ENCODE results near the gene RNF5. TPM values are rescaled to one million over a fixed set of nuclear protein-coding genes. Genes with fewer than 3 reads are reported as not detected.

The RNF5 gene
- total RNA-seq, 1 donor = 37.6 TPM

DNA sequence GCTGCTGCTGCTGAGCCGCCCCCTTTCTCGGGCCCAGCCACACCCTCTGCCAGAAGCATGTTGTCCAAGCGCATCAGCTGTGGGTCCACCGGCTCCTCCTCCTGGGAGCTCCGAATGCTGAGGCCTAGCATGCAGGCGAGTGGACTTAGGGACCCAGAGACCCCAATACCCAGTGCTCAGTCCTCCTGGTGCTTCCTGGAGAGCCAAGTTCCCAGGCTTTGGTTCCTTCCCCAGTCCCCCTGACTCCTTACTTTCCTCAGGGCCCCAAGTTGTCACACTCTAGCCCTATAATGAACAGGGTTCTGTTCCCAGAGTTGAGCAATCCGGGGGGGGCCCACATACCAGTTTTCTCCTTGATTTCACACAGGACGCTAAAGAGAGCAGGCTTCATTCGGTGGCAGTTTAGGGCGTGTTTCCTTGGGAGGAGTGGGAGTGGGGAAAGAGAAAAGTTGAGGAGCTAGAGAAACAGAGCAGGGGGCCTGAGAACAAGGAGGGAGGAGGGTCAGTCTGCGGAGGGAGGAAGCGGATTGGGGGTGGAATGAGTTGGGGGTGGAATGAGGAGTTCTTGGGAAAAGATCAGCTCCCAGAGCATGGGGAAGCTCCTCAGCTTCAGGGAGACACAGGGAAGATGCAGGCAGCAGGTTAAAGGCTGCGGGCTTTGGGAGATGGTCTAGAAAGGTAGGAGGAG is 10.3 kb downstream of the RNF5 start:
- peak; percentile 68 for DNase-seq (ENCODE audit: low read depth)
- peak overlapping the region; percentile 85 for H3K4me3 ChIP-seq (ENCODE audit: low read depth, low read length)
- TF ChIP-seq, protein P1, sequence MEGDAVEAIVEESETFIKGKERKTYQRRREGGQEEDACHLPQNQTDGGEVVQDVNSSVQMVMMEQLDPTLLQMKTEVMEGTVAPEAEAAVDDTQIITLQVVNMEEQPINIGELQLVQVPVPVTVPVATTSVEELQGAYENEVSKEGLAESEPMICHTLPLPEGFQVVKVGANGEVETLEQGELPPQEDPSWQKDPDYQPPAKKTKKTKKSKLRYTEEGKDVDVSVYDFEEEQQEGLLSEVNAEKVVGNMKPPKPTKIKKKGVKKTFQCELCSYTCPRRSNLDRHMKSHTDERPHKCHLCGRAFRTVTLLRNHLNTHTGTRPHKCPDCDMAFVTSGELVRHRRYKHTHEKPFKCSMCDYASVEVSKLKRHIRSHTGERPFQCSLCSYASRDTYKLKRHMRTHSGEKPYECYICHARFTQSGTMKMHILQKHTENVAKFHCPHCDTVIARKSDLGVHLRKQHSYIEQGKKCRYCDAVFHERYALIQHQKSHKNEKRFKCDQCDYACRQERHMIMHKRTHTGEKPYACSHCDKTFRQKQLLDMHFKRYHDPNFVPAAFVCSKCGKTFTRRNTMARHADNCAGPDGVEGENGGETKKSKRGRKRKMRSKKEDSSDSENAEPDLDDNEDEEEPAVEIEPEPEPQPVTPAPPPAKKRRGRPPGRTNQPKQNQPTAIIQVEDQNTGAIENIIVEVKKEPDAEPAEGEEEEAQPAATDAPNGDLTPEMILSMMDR (IDR thresholded peaks at IDR 0.05; ENCODE audit: insufficient read depth, low read depth, low read length) = no peak

DNA sequence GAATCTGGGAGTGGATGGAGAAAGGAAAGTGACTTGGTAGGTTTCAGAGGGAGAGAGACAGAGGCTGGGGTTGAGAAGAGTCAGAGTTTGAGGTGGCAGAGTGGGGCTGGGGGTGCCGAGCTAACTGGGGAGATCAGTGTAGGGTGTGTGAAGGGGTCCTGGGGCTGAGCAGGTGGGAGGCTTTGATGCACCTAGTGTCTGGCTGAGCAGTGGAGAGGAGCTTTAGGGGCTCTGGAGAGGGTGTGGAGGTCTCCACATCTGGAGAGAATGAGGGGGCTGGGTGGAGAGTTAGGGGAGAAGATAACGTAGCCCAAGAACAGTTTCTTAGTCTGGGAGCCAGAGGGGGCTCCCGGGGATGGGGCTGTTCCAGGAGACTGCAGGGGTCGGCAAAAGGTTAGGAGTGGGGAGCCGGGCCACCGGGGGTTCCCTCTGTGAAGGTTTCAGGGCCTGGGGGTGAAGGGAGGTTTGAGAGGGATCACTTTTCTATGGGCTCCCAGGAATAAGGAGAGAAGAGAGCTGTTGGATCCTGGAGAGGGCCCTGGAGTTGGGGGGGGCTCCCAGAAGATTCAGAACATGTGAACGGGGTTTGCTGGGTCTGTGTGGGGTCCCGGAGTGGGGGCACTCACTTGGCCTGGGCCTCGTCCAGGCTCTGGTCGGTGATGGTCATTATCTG is 11.0 kb downstream of the RNF5 start:
- no peak for DNase-seq (ENCODE audit: low read depth)
- TF ChIP-seq, protein P1 (IDR thresholded peaks at IDR 0.05; ENCODE audit: insufficient read depth, low read depth, low read length) = no peak
- peak overlapping the region; percentile 85 for H3K4me3 ChIP-seq (ENCODE audit: low read depth, low read length)

DNA sequence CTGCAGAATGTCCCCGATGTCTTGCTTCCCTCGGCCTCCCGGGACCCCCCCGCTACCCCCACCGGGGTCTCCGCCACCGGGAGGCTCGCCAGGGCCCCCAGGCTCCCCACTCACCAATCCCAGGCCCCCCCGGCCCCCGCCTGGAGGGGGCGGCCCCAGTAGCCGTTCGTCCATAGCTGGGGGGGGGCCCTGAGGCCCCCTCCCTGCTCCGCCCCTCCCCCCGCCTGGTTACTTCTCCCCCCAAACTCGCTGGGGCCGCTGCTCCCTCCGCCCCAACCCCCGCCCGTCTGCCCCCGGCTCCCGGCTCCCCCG is 11.5 kb downstream of the RNF5 start:
- H3K4me3 ChIP-seq (ENCODE audit: low read depth, low read length) = peak overlapping the region; percentile 85
- DNase-seq (ENCODE audit: low read depth) = no peak
- TF ChIP-seq, protein P1 (IDR thresholded peaks at IDR 0.05; ENCODE audit: insufficient read depth, low read depth, low read length) = no peak

DNA sequence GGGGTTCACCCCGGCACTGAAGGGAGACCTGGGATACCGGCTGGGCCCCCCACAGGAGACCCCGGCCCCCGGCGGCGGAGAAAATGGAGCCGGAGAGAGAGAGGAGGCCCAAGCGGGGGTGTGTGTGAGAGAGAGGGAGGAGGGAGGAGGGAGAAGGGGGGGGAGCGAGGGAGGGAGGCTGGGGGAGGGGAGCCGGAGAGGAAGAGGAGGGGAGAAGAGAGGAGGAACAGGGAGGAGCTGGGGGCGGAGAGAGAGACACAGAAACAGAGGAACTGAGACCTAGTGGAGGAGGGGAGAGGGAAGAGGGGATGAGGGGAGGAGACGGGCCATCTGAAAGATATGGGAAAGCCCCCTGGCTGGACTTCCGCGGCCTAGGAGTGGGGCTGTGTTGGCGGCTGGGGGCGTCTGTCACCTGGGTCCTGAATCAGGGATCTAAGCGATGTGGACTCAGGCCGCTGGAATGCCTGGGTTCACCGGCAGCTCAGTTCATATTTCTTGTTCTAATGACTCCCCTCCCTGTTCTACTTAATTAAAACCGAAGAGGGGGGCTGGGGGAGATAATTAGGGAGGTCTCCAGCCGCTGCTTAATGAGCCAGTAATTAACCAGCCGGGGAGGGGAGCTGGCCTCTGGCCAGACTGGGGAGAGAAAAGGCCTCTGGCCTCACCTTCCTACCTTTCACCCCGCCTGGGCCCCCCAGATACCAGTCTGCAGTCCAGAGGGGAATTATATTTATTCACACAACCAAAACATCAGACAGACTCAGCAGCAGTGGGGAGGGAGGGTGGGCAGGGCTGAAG is 12.0 kb downstream of the RNF5 start, which contains the start of gene PBX2:
TSS of gene PBX2 (minus strand) at position 149 of the 798 bp plus-strand sequence. CDS start 287 bp downstream, outside the sequence.
- DNase-seq (ENCODE audit: low read depth) = peak; percentile 93
- TF ChIP-seq, protein P1 (IDR thresholded peaks at IDR 0.05; ENCODE audit: insufficient read depth, low read depth, low read length) = no peak
- H3K4me3 ChIP-seq (ENCODE audit: low read depth, low read length) = peak within 1 kb of the TSS; percentile 85

DNA sequence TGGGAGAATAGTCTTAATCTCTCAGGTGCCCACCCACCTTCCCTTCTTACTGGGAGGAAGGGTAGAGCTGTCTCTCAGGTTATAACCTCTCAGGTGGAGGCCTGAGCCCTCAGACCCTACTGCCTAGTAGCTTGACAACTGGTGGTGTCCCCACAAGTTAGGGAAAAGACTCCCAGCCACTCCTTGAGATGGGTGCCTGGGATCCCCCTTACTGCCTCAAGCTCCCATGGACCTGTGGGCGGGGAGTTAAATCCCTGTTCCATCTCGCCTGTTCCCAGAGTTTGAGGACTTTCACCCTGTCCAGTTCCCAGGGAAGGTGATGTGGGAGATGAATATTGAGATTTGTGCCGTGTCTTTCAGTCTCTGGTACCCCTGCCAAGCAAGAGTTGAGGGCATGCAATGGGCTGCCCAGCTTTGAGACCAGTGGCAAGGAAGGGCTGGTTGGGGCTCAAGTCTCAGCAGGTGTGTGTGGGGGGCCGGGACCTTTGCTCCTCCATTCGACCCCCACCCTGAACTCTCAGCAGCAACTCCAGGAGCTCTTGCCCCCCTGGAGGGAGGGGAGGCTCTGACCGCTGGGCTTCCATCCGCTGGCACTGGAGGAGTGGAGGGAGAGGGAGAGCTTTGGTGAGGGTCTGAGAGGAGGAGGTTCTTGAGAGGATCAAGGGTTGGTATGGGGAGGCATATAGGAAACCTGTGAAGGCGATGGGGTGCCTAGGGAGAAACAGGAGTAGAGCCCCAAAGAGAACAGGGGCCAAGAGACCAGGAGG is 12.9 kb downstream of the RNF5 start:
- DNase-seq (ENCODE audit: low read depth) = no peak
- H3K4me3 ChIP-seq (ENCODE audit: low read depth, low read length) = peak overlapping the region; percentile 85

More for the DNA sequence above, 12.9 kb downstream of the RNF5 start:
- TF ChIP-seq, protein P1 (IDR thresholded peaks at IDR 0.05; ENCODE audit: insufficient read depth, low read depth, low read length) = no peak
